ENCODE data around the gene KRTAP10-7. TPM values are rescaled to one million over a fixed set of nuclear protein-coding genes. Genes with fewer than 3 reads are reported as not detected.

The KRTAP10-7 gene
- total RNA-seq, 2 experiments from 2014 or later, result not detected

DNA sequence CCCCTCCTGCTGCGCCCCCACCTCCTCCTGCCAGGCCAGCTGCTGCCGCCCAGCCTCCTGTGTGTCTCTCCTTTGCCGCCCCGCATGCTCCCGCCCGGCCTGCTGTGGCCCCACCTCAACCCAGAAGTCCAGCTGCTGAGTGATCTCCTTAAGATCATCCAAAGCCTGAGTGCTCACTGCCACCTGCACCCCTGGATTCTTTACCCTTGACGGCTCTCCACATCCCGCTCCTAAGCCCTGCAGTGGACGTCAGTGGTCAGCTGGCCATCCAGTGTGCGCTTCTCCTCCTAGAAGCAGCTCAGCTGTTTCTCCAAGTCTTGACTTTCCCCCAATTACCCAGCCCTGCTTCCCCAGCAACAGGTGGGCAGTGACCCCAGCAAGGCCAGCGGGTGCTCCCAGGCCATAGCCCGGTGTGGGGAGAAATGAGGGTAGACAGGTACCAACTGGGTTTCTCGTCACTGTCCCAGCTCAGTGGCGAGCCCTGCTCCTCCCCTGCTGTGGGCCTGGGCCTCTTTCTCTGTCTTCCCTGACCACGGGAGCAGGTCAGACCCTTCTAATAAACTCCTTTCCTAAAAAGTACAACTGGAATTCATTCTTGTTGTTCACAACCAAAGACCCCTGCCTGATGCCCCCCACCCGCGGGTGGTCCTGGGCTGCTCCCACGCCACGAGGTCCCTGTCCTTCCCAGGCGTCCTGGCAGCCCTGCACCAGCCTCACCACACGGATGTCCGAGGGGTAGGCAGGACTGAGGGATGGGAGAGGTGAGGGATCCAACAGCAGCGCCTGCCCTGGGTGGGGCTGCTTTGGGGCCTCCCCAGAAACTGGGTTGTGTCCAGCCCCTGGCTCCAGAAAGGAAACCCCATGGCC lies 1.4 kb downstream of the KRTAP10-7 start:
- H3K4me3 ChIP-seq (ENCODE audit: low read depth, low read length, poor library complexity, severe bottlenecking), result no peak overlapping the region
- H3K9me2 ChIP-seq (ENCODE audit: insufficient read depth, low read length), result no peaks in the 10 kb centered on the region
- H3K79me2 ChIP-seq (ENCODE audit: insufficient read depth, low read depth, low read length), result no peaks in the 10 kb centered on the region
- H3K4me1 ChIP-seq (ENCODE audit: insufficient read depth, low read length, poor library complexity, severe bottlenecking), result no peaks in the 10 kb centered on the region
- no peaks in the 10 kb centered on the region for H4K20me1 ChIP-seq (ENCODE audit: insufficient read depth, low read length)
- TF ChIP-seq, protein P1, sequence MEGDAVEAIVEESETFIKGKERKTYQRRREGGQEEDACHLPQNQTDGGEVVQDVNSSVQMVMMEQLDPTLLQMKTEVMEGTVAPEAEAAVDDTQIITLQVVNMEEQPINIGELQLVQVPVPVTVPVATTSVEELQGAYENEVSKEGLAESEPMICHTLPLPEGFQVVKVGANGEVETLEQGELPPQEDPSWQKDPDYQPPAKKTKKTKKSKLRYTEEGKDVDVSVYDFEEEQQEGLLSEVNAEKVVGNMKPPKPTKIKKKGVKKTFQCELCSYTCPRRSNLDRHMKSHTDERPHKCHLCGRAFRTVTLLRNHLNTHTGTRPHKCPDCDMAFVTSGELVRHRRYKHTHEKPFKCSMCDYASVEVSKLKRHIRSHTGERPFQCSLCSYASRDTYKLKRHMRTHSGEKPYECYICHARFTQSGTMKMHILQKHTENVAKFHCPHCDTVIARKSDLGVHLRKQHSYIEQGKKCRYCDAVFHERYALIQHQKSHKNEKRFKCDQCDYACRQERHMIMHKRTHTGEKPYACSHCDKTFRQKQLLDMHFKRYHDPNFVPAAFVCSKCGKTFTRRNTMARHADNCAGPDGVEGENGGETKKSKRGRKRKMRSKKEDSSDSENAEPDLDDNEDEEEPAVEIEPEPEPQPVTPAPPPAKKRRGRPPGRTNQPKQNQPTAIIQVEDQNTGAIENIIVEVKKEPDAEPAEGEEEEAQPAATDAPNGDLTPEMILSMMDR (conservative IDR thresholded peaks at IDR 0.05; ENCODE audit: low read length), result no peak
- TF ChIP-seq EZH2phosphoT487 (IDR thresholded peaks at IDR 0.05; ENCODE audit: borderline replicate concordance, low read depth, low read length), result no peak
- POLR2A ChIA-PET, result no interaction called here
- H2AFZ ChIP-seq (ENCODE audit: low read length), result no peak overlapping the region
- no peaks in the 10 kb centered on the region for H3K36me3 ChIP-seq (ENCODE audit: insufficient read depth, low read length)
- intact Hi-C loops (cut with micrococcal nuclease; ENCODE audit: unreplicated experiment), result no loop called here
- no peak overlapping the region for H3K27ac ChIP-seq (ENCODE audit: low read depth, low read length, poor library complexity, severe bottlenecking)
- CTCF ChIA-PET (ENCODE audit: unreplicated experiment), result interaction anchor here (0.7 kb wide), 1 partner anchor 72 kb away, joined by 3 read pairs; no protein-coding TSS in a partner anchor
- no peaks in the 10 kb centered on the region for H3K9me3 ChIP-seq (ENCODE audit: low read length)
- no peak for DNase-seq (ENCODE audit: low spot score)
- H3K4me2 ChIP-seq (ENCODE audit: low read length), result no peak overlapping the region
- BruUV-seq (replicated peaks), result no TSS peak

DNA sequence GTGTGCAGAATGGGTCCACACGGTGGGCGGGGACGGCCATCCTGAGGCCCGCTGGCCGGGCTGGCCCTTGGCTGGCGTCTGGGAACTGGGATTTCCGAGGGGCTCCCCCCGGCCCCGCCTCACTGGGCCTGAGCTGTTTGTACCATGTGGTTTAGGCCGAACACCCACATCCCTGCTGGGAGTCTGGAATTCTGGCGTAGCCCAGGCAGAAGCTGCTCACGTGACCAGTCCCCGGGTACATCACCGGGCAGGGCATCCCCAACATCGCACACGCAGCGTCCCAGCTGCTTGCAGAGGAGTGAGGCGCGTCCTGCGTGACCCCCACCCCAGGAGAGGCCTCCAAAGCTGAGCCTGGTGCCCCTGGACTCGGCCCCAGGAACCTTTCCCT lies 2.1 kb downstream of the KRTAP10-7 start:
- no TSS peak for BruUV-seq (replicated peaks)
- CTCF ChIA-PET (ENCODE audit: unreplicated experiment), result interaction anchor here (0.5 kb wide), 1 partner anchor 24 kb away, joined by 4 read pairs; the partner anchor contains the start of gene KRTAP10-9

More for the DNA sequence above, 2.1 kb downstream of the KRTAP10-7 start:
- Histone ChIP-seq H4K20me1 (ENCODE audit: insufficient read depth, low read length) (no peaks in the 10 kb centered on the region), H3K36me3 (ENCODE audit: insufficient read depth, low read length) (no peaks in the 10 kb centered on the region), H3K27ac (ENCODE audit: low read depth, low read length, poor library complexity, severe bottlenecking) (no peak overlapping the region), H3K4me1 (ENCODE audit: insufficient read depth, low read length, poor library complexity, severe bottlenecking) (no peaks in the 10 kb centered on the region), H3K79me2 (ENCODE audit: insufficient read depth, low read depth, low read length) (no peaks in the 10 kb centered on the region), H3K9me2 (ENCODE audit: insufficient read depth, low read length) (no peaks in the 10 kb centered on the region), H2AFZ (ENCODE audit: low read length) (no peak overlapping the region), H3K4me3 (ENCODE audit: low read depth, low read length, poor library complexity, severe bottlenecking) (no peak overlapping the region), H3K9me3 (ENCODE audit: low read length) (no peaks in the 10 kb centered on the region), H3K4me2 (ENCODE audit: low read length) (no peak overlapping the region)
- POLR2A ChIA-PET, result no interaction called here
- DNase-seq (ENCODE audit: low spot score), result no peak
- intact Hi-C loops (cut with micrococcal nuclease; ENCODE audit: unreplicated experiment), result no loop called here
- no peak for TF ChIP-seq EZH2phosphoT487 (IDR thresholded peaks at IDR 0.05; ENCODE audit: borderline replicate concordance, low read depth, low read length)
- TF ChIP-seq, protein P1 (conservative IDR thresholded peaks at IDR 0.05; ENCODE audit: low read length), result no peak
